GM21576 (cell line): ENCODE data around the gene WSCD2.

Source experiments
- ATAC-seq: cut with Tn5 transposase; IDR thresholded peaks from one replicate; pipeline ENCODE4 v1.9.1; 2021; ENCODE audit warnings: mild to moderate bottlenecking, moderate library complexity; ENCODE audit not compliant: unreplicated experiment

The WSCD2 gene

DNA sequence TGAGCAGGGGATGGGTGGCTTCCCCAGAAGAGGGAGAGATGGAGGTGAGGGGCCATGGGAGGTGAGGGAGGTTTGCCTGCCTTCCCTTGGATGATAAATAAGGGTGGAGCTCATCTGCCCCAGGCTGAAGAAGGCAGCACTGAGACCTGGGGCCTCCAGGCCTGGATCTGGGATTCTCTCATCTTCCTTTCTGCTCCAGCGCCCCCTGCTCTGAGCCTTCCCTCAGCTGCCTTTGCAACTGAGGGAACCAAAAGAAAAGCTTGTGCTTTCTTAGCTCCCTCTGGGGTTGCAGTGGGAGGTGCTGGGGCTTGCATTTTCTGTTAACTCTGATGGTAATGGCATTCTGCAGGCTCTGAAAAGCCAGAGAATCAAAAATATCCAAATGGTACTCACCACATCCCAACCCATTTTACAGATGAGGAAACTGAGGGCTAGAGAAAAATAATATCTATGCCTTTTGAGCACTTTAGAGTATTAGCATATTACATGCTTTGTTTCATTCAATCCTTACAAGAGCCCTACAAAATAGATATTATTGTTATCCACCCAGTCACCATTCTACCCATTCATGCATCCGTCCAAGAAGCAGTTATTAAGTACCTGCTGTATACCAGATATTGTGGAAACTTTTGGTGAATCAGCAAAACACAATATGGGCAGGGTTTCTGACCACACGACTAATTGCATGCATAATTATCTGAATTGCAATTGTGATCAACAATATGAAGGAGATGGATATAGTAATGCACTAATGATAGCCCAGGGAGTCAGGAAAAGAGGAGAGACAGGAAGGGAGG, 102.2 kb downstream of the WSCD2 start:
- no peak for ATAC-seq

DNA sequence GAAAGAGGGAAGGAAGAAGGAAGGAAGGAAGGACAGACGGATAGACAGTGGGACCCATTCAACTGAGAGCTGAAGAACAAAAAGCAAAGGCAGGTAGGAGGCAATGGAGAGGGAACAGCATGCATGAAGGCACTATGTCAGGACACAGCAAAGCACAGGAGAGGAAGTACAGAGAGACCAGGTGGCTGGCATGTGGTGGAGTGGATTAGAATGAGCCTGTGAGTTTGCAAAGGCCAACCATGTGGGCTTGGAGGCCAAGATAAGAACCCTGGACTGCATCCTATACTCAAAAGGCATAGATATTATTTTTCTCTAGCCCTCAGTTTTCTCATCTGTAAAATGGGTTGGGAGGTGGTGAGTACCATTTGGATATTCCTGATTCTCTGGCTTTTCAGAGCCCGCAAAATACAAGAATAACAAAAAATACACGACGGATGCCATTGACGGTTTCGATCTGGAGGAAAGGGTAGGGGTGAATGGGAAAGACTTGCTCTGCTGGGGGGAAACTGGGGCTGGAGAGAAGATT, 102.9 kb downstream of the WSCD2 start:
- ATAC-seq, result no peak

DNA sequence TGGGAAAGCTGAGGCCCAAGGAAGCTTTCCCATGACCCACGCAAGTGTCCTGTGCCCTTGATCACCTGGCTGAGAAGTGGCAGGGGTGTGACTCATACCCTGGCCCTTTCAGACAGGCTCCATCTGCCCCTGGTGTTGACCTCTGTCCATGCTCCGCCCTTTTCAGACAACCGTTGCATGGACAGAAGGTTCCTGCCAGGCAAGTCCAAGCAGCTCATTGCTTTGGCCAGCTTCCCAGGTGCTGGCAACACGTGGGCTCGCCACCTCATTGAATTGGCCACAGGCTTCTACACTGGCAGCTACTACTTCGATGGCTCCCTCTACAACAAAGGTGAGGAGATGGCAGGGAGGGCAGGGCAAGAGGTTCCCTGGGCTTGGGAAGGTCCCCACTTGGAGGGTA, 103.5 kb downstream of the WSCD2 start:
- ATAC-seq, result no peak

DNA sequence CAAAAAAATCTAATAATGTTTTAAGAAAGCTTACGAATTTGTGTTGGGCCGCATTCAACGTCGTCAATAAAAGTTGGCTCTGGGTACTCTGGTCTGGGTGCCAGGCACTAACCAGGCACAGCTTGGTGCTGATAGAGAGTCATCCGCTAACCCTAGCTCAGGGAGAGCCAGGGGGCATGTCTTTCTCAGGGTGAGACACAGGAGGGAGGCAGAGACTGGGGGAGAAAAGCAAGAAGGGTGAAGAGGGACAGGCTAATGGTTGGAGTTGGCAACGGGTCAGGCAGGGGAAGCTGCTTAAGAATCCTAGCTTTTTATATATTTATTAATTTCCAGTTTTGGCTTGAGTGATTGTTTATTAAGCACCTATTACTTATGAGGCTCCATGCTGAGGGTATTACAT, 105.1 kb downstream of the WSCD2 start:
- ATAC-seq, result no peak

DNA sequence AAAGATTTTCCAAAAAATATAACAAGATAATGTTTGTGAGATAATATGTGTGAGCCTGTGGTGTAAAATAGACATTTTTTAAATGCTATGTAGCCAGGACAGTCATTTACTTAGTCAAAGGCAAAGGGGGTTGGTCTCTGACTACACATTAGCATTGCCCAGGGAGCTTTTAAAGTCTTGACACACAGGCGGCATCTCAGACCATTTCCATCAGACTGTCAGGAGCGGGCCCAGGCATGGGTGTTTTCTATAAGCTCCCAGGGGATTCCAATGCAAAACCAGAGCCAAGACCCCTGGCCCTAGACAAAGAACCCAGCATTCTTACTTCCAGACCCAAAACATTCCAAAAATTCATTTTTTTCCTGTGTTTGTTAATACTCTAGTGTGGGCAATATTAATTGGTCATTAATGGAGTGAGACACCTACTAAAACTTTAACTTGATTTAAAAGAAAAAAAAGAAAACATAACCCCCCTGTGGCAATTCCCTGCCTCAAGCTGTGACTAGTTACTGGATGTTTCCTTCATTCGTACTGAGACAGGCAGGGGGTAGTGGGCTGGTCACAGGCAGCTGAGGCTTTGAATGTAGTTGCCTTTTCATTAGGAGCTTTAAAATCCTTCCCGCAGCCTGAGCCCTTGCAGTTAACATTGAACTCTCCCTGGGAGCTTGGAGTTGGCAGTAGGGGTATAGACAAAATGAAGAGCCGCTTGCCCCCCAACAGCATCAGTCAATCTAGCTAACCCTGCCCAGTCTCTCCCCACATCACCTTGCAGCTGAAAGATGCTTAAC, 106.3 kb downstream of the WSCD2 start:
- no peak for ATAC-seq

DNA sequence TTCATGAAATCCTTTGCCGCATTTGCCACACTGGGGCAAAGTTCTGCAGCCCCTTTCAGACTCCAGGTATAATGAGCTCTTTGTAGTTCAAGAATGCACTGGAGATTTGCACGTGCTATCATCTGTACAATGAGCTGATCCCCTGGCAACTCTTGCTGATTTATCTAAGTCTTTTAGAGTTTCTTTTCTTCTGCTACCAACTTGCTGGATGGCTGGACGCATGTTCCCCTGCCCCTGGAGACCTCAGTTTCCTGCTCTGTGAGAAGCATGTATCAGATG, 106.8 kb downstream of the WSCD2 start:
- no peak for ATAC-seq

DNA sequence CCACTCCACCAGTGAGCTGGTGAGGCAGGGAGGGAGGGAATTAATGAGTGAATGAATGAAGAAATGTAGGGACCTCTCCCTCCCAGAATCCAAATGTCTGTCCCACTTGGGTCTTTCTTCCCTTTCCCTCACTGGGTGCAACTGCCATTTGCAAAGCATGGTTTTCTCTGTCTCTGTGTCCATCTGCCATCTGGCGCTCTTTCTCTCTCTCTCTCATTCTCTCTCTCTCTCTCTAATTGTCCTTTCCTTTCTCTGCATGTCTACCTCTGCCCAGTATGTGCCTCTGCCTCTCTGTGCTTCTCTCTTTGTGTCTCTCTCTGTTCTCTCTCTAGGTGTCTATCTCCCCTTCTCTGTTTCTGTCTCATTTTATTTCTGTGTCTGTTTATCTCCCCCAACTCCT, 107.3 kb downstream of the WSCD2 start:
- no peak for ATAC-seq

DNA sequence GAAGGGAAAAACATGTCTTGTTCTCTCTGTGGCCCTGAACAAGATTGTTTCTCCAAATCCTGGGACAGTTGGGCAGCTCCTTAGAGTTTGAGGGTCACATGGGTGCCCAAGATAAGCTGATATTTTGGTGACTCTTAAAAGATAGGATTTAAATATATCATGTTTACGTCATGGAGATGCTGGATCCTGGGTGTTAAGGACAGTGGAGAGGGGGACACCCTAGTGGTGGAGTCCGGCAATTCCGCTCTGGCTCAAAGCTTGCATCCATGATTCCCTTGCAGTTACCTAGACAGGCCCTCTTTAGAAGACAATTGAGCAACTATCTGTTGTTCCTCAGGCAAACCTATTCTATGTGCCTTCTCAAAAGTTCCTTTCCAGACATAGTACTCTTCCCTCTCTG, 108.2 kb downstream of the WSCD2 start:
- ATAC-seq, result no peak

DNA sequence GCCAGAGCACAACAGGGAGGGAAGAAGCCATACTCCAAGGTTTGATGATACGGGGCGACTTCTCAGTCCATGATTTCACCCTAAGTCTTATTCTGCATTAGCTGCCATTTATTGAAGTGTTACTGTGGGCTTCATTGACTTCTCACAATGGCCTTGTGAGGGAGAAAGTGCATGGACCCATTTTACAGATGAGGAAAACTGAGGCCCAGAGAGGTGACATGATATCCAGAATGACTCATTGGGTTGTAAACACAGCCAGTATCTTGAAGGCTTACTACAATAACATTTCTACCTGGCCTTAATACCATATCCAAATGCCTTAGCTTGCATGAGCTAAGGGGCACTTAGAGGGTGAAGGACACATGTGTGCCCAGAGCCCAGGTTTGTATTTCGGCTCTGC, 109.4 kb downstream of the WSCD2 start:
- no peak for ATAC-seq

DNA sequence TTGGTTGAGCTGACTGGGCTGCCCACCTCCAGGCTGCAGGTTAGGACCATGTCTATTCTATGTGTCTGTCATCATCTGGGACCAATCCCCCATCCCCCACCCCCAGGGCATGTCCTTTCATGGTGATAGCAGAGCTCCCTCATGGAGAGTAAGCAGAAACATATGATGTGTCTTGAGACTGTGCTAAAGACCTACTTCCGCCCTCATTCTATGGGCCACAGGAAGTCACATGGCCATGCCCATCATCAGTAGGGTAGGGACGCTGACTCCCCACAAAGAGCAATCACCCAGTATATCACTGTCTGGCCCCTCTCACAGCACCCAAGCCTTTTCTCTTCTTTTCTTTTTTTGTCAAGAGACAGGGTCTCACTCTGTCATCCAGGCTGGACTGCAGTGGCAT, 110.3 kb downstream of the WSCD2 start:
- ATAC-seq, result no peak

DNA sequence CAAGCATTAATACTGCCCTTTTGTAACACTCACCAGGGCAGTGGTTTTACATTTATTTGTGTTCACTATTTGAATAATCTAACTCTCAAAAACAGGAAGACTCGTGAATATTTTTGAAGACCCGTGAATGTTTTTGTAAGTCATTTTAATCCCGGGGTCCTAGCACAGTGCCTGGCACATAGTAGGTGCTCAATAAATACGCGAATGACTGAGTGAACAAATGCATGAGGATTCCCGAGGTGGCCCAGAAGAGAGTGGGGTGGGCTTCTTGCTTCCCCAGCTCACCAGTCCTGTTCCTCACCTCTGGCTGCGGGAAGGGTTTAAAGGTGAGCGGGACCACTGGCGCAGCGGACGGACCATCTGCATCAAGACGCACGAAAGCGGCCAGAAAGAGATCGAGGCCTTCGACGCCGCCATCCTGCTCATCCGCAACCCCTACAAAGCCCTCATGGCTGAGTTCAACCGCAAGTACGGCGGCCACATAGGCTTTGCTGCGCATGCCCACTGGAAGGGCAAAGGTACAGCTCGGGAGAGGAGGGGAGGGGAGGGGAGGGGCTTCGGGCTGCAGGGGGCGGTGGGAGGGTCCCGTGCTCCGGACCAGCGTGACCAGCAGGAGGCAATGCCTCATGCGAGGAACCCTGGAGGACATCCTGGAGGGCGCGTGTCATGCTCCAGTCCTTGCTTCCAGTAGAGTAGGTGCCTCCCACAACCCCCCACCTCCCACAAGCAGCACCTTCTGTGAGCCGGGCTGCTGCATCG, 111.1 kb downstream of the WSCD2 start:
- ATAC-seq, result no peak

DNA sequence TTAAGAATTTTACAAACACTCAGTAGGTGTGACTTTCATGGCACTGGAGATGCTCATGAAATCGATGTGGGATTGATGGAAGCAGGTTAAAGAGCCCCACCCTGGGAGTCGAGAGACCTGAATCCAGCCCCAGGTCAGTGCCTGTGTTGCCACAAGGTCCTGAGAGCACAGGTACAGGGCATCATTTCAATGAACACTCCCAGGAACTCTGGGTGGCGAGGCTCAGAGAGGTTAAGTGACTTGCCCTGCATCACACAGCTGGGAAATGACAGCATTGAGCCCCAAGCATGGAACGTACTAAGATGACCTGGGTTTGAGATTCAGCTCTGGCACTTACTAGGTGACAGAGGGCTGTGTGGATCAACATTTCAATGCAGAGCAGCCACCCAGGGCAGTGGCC, 111.8 kb downstream of the WSCD2 start:
- ATAC-seq, result no peak

DNA sequence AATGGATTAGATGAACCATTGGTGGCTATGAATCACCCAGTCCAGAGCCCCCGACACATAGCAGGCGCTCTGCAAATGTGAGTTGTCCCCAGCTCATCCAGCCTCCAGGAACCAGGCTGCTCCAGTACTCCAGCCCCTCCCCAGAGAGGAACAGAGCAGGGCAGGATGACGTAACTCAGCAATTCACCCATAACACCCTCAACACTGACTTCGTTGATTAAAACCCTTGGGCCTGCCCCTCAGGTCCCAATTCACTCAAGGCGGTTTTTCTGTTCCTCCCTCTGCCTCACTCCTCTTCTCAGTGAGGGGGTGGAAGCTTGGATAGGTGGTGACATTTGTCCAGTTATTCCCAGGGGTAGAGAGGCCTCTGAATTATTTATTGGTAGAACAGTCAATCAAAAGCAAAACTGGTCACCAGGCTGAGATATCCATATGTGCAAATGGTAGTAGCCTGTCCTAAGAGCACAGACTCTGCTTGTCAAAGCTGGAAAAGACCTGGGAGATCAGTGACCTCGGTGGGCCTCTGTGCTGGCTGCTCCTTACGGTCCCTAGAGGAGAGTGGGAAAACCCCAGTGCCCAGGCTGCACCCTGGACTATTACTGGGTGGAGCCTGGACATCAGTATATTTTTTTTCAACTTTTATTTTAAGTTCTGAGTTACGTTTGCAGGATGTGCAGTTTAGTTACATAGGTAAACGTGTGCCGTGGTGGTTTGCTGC, 113.1 kb downstream of the WSCD2 start:
- no peak for ATAC-seq

DNA sequence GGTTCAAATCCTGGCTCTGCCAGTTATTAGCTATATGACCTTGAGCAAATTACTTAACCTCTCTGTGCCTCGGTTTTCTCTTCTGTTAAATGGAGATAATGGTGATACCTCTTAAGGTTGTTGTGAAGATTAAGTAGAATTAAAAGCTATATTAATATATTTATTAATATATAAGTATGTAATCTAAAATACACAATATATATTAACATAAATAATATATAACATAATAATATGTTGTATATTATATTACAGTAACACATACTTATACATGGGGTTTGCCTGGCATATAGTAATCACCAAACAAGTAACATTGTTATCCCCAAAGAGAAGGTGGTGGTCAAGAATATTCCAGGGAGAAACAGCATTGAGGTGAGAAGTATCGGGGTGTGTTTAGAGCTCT, 118.0 kb downstream of the WSCD2 start:
- ATAC-seq, result no peak

DNA sequence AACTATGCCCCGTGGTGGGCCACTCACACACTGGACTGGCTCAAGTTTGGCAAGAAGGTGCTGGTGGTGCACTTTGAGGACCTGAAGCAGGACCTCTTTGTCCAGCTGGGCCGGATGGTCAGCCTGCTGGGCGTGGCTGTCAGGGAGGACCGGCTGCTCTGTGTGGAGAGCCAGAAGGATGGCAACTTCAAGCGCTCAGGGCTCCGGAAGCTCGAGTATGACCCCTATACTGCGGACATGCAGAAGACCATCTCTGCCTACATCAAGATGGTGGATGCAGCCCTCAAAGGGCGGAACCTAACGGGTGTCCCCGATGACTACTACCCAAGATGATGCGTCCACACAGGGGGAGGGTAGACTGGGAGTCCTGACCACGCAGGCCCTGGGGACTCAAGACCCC, 118.9 kb downstream of the WSCD2 start:
- ATAC-seq, result no peak

DNA sequence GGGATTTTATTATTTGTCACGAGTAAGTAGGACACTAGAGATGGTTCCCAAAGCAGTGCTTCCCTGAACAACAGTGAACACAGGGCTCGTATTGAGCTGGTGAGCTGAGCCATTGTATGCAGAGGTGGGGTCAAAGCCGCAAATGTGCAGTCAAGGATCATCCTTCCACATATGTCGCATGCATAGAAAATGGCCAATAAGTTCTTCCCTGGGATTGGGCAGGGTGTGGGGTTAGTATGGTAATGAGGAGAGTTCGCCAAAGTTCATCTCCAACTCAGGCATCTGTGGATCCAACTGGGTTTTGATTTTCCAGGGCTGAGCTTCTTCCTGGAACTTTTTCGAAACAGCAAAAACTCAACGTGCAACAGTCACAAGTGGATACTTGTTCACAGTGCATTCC, 123.4 kb downstream of the WSCD2 start:
- ATAC-seq, result no peak

DNA sequence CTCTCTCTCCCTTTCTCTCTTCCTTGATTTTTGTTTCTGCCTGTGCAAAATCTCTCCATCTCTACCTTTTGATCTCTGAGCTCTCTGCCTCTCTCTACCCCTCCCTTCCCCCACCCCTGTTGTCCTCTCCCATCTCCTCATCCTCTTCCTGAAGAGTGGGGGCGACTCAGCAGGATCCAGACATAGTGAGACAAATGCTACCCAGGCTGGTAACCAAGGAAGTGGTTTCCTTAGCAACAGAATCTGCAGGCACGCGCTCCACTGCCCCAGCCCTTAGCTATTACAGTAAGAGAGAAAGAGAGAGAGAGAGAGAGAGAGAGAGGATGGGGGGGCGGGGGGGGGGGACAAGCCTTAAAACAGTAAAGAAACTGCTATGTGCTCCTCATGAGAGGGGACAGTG, 124.5 kb downstream of the WSCD2 start:
- no peak for ATAC-seq

DNA sequence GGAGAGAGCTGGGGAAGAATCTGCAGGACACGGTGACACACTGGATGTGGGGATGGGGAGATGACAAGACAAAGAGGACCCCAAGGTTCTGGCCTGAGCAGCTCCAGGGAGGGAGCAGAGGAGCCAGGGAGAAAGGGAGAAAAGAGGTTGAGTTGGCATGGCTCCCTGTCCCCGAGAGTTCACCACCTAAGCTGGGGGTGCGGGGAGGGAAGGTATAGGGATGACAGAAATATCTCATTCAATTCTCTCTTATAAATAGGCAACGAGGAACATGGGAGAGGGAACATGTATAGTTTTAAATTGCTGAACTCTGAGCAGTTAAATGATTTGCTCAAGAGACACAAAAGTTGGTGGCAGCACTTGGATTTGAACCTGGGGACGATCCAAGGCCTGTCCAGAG, 124.9 kb downstream of the WSCD2 start:
- ATAC-seq, result no peak

DNA sequence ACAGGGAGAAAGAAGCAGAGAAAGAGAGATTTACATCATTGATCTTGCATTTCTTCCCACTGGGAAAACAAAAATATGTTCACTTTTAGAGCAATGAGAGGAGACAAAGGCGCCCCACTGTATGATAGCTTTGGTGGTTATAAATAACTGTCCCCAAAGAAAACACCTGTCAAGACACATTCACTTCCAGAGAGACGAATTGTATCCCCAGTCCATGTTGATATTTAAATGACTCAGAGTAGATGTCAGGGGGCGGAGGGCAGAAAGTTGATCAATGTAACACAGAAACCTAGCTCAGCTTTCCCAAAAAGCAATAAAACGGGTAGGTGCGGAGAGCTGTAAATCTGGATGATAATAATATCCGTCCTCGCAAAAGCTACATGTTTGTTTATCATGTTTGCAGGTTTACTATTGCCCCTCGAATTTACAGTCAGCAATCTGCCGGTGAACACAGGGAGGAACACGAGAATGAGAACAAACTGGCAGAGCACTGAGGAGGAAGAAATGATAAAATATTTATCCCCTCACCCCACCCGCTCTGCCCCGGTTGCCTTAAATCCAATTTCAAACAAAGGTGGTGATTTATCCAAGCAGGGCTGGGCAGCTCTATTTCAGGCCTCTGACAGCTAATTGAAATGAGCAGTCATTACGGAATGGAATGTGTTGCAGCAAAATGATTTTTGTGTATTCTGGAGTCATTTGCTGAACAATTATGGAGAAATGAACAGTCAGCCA, 125.6 kb downstream of the WSCD2 start:
- ATAC-seq, result no peak

DNA sequence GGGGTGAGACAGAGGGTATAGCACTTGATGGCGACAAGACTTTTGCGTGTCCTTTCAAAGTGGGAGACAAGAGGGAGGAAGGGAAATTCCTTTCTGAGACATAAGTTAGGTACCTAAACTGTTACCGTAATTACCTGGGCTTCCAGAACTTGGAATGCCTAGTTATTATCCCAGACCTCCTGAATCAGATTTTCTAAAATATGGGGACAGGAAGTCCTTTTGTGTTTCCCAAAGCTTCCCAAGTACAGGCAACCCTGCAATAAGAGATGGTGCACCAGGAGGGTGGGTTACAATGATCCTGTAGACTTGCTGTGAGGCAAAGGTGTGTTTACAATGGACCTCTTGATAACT, 126.1 kb downstream of the WSCD2 start:
- ATAC-seq, result no peak

DNA sequence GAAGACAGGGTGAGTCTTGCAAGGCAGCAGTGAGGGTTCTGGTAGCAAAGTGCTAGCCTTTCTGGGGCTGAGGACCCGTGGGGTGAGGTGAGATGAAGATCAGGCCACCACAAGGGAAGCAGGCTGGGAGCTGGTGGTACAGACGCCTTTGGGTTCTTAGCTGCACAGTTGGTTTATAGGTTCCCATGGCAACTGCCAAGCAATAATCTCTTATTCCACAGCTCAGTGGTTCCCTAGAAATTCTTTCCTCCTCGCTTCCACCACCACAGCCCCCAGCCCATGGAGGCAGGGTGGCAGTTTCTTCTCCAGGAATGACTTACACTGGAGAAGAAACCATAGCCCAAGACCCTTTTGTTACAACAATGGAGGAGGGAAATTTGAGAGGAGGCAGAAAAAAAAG, 127.9 kb downstream of the WSCD2 start:
- no peak for ATAC-seq
